Choroid plexus epithelial cell (primary cell): Measurements from ENCODE around the gene CFAP91.

Experiments used
- DNase-seq: peaks from one replicate; pipeline ENCODE4 v3.0.0-alpha.2; 2010; ENCODE audit warnings: low read depth
- H3K4me3 ChIP-seq: 2 replicates; pipeline ENCODE4 v1.5.1; 2011; ENCODE audit warnings: low read depth, mild to moderate bottlenecking, control low read depth, low read length, moderate library complexity
- CTCF ChIP-seq: conservative IDR thresholded peaks from 2 replicates; pipeline ENCODE4 v1.5.1; 2011; ENCODE audit warnings: low read depth, mild to moderate bottlenecking, control low read depth, inconsistent platforms, low read length, moderate library complexity

Gene CFAP91

GRCh38 chr3:119702530-119703527, at the start of gene CFAP91:
Gene CFAP91, plus strand, starts transcription at chr3:119703022. Its CDS starts 77 bp downstream, at chr3:119703099.
- H3K4me3 ChIP-seq, result peak within 1 kb of the TSS; percentile 63
- no peak for TF ChIP-seq CTCF
- peak; percentile 95 for DNase-seq

- no peak for DNase-seq
- TF ChIP-seq CTCF, result no peak
- H3K4me3 ChIP-seq, result no peak overlapping the region
Observed at GRCh38 chr3:119653876-119654275, 48.9 kb upstream of the CFAP91 start.

DNA sequence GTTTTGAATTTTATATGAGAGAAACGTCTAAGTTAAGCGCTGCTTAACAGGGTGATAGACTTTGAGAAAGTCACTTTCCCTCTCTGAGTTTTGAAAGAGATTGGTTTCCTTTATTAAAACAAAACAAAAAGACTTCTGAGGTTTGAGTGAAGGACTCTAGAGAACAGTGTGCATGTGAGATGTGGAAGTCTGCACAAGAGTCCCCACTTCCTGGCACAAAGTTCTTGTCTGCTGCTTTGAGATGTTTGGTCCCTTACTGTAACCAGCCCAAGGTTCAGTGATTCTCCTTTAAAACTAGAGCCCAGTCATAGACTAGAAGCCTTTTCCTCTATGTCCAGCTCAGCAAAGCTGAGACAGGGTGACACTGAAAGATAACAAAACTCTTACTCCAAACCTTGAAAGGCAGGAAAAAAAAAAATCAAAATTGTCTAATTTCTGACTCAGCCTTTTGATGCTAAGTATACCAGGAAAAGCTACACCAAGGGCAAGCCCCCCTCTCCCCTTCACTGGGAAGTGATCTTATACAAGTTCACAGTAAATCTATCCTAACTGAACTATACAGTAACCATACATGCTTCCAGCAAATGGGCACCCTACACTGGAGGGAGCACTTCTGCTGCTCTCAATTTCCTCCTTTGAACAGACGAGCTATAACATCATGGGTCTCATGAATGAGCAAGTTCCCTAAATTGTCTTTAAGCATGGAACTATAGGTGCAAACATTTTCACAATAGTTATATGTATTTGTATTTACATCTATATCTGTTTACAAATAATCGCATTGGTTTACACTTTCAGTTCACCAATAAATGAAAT, 44.7 kb upstream of the CFAP91 start:
- no peak for DNase-seq
- TF ChIP-seq CTCF, result no peak
- no peak overlapping the region for H3K4me3 ChIP-seq

DNA sequence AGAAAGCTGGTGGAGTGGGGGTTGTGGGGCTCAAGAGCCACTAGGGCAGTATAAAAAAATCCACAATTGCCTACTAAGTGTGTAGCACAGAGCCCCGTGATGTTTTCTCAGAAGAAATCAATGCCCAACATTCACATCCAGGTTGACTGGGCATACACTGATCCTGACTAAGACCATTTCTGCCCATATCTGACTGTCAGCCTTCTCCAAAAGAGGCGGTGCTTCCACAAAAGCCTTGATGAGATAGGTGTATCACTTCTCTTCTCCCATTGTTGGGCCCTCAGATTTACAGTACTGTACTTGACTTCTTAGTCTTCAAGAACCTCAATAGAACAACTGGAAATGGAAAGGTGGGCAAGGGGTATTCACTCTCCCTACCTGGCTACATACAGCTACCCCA, 43.8 kb upstream of the CFAP91 start:
- no peak for TF ChIP-seq CTCF
- no peak overlapping the region for H3K4me3 ChIP-seq
- no peak for DNase-seq

DNA sequence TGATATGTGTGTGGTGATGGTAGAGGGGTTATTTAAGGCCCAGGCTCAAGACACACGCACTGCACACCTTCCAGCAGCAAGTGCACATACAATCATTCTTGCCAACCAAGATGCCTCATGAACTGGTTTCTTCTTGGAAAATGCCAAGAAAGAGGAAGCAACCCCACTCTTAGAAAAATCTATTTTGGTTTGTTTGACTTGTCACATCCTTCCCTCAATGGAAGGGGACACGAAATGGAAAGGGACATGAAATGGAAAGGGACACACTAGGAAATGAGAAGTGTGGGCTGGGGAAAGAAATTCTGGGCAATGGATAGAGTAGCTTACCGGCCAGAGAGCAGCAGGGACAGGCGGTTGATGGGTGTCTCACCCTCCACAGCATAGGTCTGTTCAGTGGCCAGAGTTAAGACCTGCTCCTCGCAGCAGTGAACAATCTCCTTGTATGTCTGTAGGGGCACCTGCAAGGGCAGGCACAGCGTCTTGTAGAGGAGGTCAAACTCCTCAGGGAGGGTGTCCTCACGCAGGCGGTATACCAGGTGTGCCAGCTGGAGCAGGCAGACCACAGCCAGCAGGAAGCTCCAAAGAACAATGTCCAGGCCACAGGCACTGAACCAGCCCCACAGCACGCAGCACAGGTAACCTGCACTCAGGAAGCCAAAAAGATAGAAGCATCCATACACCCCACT, 43.1 kb upstream of the CFAP91 start:
- no peak for DNase-seq
- TF ChIP-seq CTCF, result no peak
- H3K4me3 ChIP-seq, result no peak overlapping the region

DNA sequence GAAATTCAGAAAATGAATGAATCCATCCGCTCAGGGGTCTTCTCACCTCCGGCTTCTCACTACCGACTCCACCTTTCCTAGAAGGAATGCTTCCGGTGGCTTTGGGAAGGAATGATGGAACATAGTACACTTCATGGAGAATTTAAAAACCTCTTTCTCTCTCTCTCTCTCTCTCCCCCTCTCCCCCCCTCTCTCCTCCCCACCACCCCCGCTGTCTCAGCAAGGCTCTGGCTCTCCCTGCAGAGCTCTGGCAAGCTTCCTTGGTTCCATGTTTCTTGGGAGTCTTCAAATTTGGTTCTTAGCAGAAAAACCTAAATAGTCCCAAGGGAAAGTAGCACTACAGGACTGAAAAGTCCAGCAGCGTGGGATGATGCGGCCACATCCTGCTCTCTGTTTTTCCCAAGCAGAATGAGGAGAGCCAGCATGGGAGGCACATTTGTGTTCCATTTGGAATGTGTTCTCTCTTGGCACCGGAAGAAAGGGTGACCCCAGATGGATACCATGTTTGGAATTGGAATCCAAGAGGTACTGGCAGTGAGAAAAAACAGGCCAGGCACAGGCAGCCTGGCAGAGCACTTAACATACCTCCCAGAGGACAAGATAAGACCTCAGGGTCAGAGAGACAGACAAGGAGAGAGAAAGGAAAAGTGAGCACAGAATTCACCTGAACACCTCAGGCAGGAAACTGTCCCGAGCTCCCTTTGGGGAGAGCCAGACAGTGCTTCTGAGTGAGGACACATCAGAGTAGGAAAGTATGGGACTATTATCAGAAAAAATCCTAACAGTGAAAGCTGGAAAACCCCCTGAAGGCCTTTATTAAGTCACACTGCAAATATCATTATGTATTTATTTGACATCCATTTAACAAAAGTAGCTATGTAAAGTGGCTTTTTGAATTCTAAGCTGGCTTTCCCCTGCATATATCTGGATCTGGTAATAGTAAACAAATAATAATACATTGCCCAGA, 42.1 kb upstream of the CFAP91 start, which contains the start of gene POPDC2:
Gene POPDC2, minus strand, starts transcription at position 116 of the 967 bp plus-strand sequence. CDS start 166 bp downstream, outside the sequence.
- no peak within 1 kb of the TSS for H3K4me3 ChIP-seq
- TF ChIP-seq CTCF, result no peak
- no peak for DNase-seq
